ENCODE measurements around the gene CCDC87.

CCDC87 gene

DNA sequence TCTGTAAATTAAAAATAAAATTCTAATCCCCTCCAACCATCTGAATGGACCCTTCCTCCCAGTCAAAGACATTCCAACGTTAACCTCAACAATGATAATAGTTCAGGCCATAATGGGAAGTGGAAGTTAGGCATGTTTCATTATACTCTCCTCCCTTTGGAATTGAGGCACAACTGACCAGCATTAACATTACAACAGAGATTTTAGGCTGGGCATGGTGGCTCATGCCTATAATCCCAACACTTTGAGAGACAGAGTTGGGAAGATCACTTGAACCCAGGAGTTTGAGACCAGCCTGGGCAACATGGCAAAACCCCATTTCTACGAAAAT, 22.0 kb downstream of the CCDC87 start:
- DNase-seq, result no peak

DNA sequence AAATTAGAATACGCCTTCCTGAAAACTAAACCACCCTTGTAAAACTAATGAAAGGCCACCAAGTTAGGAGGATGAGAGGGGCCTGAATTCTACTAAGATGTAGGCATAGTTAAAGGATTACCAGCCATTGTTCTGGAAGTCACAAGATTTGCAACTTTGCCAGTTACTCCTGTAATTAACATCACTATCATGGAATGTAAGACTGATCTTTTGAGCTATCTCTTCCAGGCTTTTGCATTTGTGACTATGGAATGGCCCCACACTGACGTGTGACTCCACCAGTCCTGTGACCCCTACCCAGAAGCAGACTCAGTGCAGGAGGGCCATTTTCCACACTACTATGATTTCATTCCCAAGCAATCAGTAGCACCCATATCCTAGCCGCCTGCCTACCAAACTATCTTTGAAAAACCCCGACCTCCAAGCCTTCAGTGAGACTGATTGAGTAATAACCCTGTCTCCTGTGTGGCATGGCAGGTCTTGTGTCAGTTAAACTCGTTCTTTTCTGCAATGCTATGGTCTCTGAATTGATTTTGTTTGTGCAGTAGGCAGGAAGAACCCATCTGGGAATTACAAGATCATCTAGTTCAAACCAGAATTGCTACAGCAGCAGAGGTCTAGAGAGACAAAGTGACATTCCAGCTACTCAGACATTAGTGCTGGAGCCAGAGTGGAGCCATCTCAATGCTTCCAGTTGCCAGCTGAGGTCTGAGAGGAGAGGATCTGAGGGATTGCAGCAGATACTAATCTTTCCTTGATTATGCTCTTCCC, 22.6 kb downstream of the CCDC87 start:
- DNase-seq, result no peak

DNA sequence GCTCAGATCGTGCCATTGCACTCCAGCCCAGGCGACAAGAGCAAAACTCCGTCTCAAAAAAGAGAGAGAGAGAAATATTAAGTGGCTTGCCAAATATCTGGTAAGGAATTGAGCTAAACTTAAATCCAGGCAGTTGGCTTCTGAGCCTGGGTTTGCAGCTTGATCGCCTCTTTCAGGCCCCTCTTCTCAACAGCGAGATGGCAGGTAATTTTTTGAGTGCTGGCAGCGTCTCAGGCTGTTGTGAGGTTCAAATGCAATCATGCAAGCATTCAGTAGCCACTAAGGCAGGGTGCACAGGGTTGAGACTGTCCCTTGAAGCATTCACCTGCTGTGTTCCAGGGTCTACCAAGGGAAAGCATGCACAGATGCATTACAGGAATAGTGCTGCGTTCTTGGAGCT, 23.8 kb downstream of the CCDC87 start:
- DNase-seq, result no peak

DNA sequence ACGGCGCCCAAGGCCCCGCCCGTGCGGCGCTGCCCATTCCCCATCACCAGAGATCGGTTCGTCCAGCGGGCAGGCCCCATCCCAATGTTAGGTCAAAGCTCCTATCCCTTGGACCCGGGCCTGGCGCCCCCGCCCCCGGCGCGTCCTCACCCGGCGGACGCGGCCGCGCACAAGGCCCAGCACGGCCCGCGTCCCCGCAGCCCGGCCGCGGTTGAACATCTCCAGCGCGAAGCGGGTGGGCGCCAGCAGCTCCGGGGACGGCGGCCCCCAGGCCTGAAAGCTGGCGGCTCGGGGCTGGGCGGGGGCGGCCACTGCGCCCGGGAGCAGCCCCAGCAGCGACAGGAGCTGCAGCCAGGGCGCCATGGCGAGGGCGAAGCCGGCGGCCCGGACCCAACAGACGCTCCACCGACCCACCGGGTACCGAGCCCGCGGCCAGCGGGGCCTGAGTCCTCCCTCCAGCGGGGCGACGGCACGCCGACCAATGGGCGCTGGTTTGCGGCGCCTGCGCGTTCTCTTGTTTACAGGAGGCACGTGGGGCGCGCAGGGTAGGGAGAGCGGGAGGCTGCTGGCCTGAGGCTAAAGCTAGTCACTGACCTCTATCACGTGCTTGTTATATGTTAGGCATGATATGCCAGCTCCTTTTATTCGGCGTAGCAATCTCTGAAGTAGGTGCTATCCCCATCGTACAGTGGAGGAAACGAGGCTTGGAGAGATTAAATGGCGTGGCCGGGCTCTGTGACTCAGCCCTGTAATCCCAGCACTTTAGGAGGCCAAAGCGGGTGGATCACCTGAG, 24.5 kb downstream of the CCDC87 start, which contains the start of gene CTSF:
Gene CTSF (minus strand): TSS at position 483 of the 793 bp plus-strand sequence. CDS start 120 bp downstream, at position 363.
- DNase-seq, result peak; percentile 47 to 64 (median 53)

DNA sequence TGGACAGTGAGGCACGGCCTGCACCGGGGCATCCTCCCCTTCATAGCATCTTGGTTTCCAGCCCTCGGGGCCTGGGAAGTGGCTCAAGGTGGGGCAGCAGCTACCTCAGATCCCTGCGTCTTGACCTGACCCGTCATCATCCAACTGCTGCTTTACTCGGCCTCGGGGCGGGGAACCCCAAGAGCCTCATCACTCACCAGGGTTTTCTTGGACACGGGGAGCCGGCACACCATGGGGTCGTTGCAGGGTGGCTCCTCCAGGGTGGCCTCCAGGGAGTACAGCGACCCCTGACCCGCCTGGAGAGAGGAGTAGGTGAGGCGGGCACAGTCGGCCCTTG, 25.1 kb downstream of the CCDC87 start:
- no peak for DNase-seq

DNA sequence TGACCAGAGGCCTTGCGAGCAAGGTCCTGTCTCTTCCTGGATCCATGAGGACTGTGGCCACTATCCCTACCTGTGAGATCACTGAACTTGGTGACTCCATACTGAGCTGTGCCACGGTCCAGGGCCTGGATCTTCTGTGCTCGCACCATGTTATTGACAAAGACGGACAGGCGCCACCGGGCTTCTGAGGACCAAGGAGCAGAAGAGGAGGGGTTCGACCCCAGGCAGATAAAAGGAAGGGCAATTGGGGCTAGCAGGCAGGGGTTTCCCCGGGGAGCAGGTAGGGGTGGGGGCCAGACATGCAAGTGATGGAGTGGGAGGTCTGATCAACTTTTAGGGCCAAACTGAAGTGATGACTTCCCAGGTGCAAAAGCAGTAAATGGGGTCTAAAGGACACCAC, 26.6 kb downstream of the CCDC87 start:
- DNase-seq, result no peak

DNA sequence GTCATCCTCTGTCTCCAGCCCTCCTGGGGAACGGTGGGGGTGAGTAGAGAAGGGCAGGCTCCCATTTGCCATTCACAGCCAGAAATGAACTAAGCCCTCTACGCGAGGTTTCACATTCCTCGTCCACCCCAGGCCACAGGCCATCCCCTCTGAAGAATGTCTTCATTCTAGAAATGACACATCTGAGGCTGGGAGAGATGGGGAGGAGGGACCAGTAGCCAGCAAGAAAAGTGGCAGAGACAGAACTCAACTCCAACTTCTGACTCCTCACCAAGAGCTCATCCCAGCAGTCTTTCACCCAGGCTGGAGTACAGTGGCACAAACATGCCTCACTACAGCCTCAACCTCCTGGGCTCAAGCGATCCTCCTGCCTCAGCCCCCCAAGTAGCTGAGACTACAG, 27.9 kb downstream of the CCDC87 start:
- no peak for DNase-seq

DNA sequence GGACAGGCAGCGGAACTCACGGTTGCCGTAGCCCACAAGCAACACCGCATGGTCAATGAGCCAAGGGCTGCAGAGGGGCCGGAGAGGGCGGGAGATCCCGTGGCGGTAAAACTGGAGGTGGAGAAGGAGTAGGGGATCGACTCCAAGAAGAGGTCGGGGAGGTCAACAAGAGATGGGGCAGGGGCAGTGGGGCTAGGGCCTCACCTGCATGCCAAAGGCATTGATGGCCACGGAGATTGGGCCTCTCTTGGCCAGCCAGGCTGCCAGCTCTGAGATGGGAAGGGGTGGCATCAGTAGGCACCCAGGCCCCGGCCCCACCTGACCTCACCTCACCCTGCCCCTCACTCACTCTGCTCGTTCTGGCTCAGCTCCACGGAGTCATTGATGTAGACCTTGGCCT, 28.3 kb downstream of the CCDC87 start:
- no peak for DNase-seq

DNA sequence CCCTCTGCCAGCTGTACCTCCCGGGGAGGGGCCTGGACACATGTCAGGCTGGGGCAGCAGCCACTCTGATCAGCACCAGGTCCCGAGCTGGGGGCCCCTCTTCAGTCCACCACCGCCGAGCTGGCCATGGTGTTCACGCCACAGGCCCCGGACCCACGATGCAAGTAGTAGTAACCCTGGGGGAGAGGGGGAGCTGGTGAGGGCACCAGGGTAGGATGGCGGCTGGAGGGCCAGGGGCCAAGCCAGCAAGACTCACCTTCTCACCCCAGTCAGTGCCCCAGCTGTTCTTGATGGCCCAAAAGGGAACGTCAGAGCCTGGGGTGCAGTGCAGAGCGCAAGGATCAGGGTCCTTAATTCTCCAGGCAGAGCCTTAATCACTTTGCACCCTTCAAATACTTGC, 29.0 kb downstream of the CCDC87 start:
- no peak for DNase-seq

DNA sequence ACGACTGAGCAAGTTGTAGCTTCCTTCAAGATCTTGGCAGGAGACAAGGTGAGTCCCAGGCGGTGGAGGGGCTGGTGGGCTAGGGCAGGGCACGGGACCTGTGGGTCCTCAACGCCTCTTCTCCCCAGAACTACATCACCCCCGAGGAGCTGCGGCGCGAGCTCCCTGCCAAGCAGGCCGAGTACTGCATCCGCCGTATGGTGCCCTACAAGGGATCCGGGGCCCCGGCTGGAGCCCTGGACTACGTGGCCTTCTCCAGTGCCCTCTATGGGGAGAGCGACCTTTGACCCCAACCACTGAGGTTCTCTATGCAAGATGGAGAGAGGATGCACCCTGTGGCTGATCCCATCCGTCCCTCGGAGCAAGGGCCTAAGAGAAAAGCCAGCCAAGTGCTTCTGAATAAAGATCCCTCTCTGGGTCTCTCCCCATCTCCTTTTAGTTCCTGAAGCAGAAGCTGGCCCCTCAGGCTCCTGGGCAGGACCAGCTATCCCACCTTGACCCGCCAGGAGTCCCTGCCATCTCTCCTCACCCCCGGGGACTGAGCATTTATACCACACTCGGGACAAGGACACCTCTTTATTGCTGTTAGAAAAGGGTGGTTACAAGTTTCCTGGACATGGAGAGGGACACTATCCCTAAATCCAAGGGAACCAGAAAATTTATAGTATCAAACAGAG, 29.8 kb downstream of the CCDC87 start:
- no peak for DNase-seq

DNA sequence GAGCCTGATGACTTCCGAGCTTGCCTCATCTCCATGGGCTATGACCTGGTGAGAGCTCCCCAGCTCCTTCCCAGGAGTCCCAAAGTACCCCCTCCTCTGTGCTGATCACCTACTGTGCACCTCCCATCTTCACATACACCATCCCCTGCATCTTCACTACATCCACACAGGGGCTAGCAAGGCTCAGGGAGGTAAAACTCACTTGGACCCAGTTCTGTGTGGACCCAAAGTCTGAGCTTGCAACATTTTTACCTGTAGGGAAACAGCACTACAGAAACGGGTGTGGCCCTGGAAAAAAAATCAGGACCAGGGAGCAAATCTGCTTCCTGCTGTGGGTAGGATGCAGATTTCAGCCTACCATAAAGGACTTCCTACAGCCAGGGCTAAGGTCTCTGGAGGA, 30.6 kb downstream of the CCDC87 start:
- no peak for DNase-seq

DNA sequence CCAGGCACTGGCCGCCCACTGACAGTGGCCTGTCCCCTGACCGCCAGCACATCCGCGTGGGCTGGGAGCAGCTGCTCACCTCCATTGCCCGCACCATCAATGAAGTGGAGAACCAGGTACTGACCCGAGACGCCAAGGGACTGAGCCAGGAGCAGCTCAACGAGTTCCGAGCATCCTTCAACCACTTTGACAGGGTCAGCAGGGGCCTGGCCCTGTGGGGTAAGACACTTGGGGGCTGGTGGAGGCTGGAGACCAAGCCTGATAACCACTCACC, 31.0 kb downstream of the CCDC87 start:
- no peak for DNase-seq

DNA sequence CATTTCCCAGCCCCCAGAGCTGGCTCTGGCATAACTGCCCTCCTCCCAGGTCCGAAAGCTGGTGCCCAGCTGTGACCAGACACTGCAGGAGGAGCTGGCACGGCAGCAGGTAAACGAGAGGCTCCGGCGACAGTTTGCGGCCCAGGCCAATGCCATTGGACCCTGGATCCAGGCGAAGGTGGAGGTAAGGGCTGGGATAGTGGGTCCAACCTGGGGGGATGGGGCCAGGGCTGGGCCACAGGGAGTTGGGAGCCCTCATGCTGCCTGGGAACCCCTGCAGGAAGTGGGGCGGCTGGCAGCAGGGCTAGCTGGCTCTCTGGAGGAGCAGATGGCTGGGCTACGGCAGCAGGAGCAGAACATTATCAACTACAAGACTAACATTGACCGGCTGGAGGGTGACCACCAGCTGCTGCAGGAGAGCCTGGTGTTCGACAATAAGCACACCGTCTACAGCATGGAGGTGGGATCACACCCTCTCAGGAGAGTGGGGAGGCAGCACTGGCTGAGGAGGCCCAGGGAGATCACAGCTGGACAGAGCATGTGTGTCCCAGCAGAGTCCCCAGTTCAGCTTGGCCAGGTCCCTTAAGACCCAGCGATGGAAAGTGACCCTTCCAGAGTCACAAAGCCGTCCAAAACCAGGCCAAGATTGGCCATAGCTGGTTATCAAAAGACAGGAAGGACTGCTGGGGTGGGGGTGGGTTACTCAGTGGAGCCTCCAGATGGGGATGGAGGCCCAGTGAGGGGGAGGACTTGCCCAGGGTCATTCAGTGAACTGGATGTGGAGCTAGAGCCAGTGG, 31.5 kb downstream of the CCDC87 start:
- no peak for DNase-seq

DNA sequence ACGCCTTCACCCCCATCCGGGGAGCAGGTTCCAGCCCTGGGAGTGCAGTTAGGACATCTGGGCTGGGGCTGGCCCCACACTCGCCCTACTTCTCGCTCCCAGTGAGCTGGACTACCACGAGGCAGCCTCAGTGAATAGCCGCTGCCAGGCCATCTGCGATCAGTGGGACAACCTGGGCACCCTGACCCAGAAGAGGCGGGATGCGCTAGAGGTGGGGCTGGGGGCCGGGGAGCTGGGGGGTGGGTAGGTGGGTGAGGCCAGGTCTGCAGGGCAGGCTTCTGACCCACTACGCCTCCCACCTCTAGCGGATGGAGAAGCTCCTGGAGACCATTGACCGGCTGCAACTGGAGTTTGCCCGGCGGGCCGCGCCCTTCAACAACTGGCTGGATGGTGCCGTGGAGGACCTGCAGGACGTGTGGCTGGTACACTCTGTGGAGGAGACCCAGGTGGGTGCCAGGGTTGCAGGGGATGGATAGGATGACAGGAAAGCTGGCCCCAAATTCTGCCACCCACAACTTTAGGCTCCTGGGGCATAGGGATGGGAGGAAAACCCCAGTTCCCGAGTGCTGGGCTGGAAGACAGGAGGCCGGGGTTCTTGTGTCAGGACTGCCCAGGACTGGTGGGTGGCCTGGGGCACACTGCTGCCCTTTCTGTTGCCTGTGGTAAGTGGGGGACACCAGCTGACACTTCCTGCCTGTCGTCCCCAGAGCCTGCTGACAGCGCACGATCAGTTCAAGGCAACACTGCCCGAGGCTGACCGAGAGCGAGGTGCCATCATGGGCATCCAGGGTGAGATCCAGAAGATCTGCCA, 32.8 kb downstream of the CCDC87 start:
- no peak for DNase-seq

DNA sequence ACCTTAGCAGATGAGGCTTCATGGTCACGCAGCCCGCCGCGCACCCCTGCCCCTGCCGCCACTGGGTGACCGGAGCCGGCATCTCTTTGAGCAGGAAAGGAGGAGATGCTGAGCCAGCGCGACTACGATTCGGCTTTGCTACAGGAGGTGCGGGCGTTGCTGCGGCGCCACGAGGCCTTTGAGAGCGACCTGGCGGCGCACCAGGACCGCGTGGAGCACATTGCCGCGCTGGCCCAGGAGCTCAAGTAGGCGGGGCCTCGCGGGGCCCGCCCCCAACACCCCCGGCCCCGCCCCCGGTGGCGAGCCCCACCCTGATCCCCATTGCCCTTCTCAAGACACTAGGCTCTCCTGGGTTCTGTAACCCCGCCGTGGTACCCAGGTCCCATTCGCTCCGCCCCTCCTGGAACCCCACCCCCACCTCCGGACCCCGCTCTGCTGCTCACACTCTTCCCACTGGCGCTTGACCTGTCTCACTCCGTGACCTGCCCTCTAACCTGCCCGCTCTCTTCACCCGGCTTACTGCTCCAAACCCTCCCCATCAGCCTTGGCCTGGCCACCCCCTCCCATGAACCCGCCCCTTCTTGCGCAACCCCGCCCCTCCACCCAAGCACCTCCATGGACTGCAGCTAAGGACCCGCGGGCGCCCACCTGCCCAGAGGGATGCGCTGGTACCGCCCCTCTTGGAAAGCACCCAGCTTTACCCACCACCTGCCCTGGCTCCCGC, 33.6 kb downstream of the CCDC87 start:
- peak in 2 of 5 experiments; percentile 15 to 38 for DNase-seq

DNA sequence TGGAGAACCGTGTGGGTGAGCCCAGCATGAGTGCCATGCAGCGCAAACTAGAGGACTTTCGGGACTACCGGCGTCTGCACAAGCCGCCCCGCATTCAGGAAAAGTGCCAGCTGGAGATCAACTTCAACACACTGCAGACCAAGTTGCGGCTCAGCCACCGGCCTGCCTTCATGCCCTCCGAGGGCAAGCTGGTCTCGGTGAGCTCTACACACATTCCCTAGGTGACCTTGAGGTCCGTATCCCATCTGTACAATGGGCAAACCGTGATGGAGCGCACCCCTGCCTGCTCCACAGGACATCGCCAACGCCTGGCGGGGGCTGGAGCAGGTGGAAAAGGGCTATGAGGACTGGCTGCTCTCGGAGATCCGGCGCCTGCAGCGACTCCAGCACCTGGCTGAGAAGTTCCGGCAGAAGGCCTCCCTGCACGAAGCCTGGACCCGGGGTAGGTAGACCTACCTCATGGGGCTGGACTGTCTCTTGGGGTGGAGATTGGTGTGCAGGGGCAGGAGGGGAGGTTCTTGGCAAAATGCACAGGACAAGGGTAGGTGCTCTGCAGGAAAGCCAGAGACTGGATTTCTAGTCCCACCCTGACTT, 35.0 kb downstream of the CCDC87 start:
- DNase-seq, result no peak

DNA sequence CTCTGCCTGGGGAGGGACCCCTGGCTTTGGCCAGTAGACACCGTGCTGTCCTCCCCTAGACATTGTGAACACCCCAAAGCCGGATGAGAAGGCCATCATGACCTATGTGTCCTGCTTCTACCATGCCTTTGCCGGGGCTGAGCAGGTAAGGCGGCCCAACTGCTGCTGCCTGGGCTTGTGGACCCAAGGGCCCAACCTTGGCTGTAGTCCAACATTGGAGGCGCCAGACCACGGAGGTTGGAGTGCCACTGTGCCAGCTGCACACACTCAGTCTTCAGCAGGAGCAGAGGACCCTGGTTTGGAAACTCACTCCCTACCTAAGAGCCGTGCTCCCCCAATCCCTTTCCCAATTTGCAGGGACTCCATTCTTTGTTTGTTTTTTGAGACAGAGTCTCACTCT, 36.8 kb downstream of the CCDC87 start:
- DNase-seq, result no peak

DNA sequence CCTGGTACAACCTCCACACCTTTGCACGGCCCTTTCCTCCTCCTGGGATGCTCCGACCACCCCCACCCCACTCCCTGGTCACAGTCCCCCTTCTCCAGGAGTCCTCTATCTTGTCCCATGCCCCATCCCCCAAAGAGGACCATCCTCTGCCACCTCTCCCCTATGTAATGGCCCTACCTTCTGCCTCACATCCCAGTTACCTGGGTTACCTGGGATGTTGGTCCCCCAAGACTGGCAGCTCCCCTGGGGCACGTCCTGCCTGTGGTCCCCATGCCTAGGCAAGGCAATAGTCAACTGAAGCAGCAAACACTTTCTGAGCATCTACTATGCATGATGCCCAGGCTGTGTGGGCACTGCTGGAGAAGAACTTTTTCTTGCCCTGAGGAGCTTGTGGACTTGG, 37.4 kb downstream of the CCDC87 start:
- DNase-seq, result no peak

DNA sequence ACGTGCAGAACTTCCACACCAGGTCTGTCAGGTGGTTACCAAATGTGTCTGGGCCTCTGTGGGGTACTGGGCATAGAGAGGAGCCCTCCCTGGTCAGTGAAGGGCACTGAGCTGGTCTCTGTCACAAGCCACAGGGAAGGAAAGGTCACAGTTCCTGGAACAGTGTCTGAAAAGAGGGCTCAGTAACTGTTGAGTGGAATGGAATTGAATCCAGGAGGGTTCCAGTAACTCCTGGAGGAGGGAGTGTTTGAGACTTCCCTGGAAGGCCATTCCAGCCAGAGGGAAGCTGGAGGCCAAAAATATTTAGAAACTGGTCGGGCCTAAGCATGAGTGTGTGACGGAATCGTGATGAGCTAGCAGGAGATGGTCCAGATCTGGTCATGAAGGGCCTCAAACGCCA, 38.3 kb downstream of the CCDC87 start:
- DNase-seq, result no peak

DNA sequence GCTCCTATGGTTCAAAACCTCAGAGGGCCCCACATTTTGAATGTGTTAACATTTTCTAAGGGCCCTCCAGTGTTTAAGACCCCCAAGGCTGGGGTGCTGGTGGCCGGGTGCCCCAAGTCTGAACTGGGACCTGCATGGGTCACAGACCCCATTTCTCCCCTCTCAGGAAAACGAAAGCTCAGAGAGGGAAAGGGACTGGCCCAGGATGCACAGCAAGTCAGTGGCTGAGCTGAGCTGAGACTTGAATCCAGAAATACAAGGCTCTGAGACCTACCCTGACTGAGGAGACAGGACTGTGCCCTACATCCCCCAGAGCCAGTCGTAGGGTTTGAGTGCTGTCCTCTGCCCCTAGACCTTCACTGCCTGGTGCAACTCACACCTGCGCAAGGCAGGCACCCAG, 42.0 kb downstream of the CCDC87 start:
- no peak for DNase-seq

DNA sequence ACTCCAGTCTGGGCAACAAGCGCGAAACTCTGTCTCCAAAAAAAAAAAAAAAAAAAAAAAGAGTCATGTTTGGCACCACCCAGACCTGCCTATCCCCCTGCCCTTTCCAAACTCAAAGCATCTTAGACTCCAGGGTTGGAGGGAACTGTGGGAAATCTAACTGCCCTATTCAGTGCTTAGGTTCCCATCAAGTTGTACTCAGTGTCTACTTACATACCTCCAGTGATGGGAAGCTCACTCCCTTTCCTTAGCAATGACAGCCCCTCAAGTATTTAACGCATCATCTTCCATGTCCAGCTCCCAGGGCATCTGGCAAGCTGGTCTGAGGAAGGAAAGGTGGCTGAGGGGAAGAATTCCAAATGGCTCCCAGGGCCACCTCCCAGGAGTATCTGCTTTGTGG, 43.2 kb downstream of the CCDC87 start:
- no peak for DNase-seq

Data from T-helper 2 cell (primary cell).